VCaP (cell line): Measurements from ENCODE around the gene CCT8.

Experiments used
- H3K27ac ChIP-seq: fragments of 450-650 bp; 2 replicates; pipeline ENCODE4 v1.5.1; 2017
- CTCF ChIP-seq: fragments of 450-650 bp; conservative IDR thresholded peaks from 2 replicates; pipeline ENCODE4 v1.5.1; 2017; ENCODE audit warnings: mild to moderate bottlenecking, moderate library complexity

CCT8 gene

GRCh38 chr21:29104239-29104708 lies 30.8 kb upstream of the CCT8 start:
- H3K27ac ChIP-seq = no peak overlapping the region
- no peak for TF ChIP-seq CTCF

DNA sequence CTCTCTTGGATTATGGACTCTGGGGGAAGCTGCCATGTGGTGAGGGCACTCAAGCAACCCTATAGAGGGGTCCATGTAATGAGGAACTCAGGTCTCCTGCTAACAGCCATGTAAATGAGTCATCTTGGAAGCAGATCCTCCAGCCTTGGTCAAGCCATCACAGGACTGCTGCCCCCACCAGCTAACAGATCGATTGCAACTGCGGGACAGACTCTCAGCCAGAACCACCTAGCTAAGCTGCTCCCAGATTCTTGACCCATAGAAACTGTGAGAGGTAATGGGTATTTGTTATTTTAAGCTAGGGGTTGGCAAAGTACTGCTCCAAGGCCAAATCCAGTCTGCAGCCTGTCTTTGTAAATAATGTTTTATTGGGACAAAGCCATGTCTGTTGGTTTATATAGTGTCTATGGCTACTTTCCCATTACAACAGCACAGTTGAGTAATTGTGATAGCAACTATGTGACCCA lies 29.4 kb upstream of the CCT8 start:
- H3K27ac ChIP-seq = no peak overlapping the region
- no peak for TF ChIP-seq CTCF

DNA sequence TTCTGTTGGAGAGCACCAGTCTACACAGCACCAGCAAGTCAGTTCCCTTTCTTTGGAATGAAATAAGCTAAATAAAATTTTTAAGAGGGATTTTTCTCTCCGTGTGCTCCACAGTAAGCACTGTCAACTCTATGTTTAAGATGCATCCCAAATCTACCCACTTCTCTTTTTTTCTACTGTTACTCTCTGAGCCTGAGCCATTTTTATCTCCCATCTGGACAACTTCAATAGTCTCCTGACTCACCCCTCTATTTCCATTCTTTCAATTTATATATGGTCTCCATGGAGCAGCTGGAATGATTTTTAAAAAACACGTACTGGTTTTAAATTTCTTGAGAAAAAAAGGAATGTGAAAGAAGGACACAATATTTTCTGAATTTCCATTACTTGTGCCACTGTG lies 24.7 kb upstream of the CCT8 start:
- no peak overlapping the region for H3K27ac ChIP-seq
- TF ChIP-seq CTCF = no peak

DNA sequence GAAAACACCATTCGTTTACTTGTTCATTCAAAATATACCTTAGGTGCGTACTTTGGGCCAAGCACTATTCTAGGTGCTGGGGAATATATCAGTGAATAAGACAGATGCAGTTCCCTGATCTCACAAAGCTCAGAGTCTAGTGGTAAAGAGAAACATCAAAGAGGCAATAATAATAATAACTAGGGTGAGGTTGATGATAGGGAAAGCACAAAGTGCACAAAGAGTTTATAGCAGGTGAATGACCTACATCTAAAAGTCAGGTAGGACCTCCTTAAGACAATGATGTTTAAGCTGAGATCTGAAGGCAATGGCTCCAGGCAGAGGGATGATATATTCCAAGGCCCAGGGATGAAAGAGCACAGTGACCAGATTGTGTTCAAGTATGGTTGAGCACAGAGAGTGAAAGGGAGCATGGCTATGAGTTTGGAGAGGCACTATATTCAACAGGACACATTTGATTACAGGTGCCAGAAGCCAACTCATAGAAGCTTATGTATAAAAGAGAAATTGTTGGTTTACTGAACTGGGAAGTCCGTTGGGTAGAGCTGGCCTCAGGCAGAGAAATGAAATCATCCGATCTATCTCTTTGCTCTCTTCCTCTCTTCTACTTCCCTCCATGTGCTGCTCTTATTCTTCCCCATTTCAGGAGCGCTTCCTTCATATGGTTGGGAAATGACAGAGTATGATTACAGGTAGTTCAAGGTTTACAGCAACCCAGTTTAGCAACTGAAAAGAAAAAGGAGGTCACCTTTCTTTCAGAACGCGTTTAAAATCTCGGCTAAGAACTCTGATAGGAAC lies 23.0 kb upstream of the CCT8 start:
- no peak for TF ChIP-seq CTCF

GRCh38 chr21:29092102-29092959 lies 18.9 kb upstream of the CCT8 start:
- no peak overlapping the region for H3K27ac ChIP-seq

More for the DNA sequence above, 23.0 kb upstream of the CCT8 start:
- H3K27ac ChIP-seq = no peak overlapping the region

GRCh38 chr21:29091033-29091432 lies 17.6 kb upstream of the CCT8 start:
- no peak for TF ChIP-seq CTCF
- no peak overlapping the region for H3K27ac ChIP-seq

More at GRCh38 chr21:29092102-29092959, 18.9 kb upstream of the CCT8 start:
- no peak for TF ChIP-seq CTCF

- H3K27ac ChIP-seq = no peak overlapping the region
- TF ChIP-seq CTCF = no peak
Measured at GRCh38 chr21:29085106-29085752, 11.8 kb upstream of the CCT8 start.
